Astrocyte (in vitro differentiated cells and primary cell): ENCODE measurements around the gene ATP2B2.

Experiments
- CTCF ChIP-seq: IDR thresholded peaks from 2 replicates; pipeline ENCODE4 v1.5.1; 2011; ENCODE audit warnings: low read depth, mild to moderate bottlenecking, inconsistent platforms, low read length, moderate library complexity; ENCODE audit not compliant: insufficient read depth
- EZH2 ChIP-seq: IDR thresholded peaks from 2 replicates; pipeline ENCODE4 v1.6.1; 2012; ENCODE audit warnings: mild to moderate bottlenecking, low read length, inconsistent platforms; ENCODE audit not compliant: insufficient read depth

- TF ChIP-seq CTCF, result no peak
- no peak for TF ChIP-seq EZH2
Observed at GRCh38 chr3:10456981-10457380, 48.4 kb downstream of the ATP2B2 start.
